NCI-H526 (cell line): Measurements from ENCODE around the gene CTIF.
"Not testable (repeated sequence)": the region's sequence is repeated elsewhere in the genome, so short reads cannot be mapped to it uniquely, and the experiment has no call there.

Experiments used
- DNase-seq, 2 experiments: peaks; one replicate each; lab custom pipeline; 2025; lab: John Stamatoyannopoulos, UW

The CTIF gene

GRCh38 chr18:48803951-48804855, 265.4 kb downstream of the CTIF start:
- DNase-seq, result no peak

- no peak for DNase-seq
Observed at GRCh38 chr18:48804856-48805610, 266.2 kb downstream of the CTIF start.

GRCh38 chr18:48805826-48806535, 267.1 kb downstream of the CTIF start:
- no peak for DNase-seq

- DNase-seq, result no peak
Observed at GRCh38 chr18:48806551-48807261, 267.9 kb downstream of the CTIF start.

GRCh38 chr18:48808476-48808875, 269.6 kb downstream of the CTIF start:
- DNase-seq, result no peak

- DNase-seq, result no peak
Observed at GRCh38 chr18:48809365-48809764, 270.5 kb downstream of the CTIF start.

- DNase-seq, result no peak
Observed at GRCh38 chr18:48810805-48811204, 272.0 kb downstream of the CTIF start.

GRCh38 chr18:48811401-48811800, 272.6 kb downstream of the CTIF start:
- no peak for DNase-seq

GRCh38 chr18:48811977-48812451, 273.2 kb downstream of the CTIF start:
- DNase-seq, result not testable (repeated sequence)

GRCh38 chr18:48813321-48813720, 274.5 kb downstream of the CTIF start:
- DNase-seq, result no peak

- DNase-seq, result no peak
Observed at GRCh38 chr18:48813833-48814489, 275.1 kb downstream of the CTIF start.

- no peak for DNase-seq
Observed at GRCh38 chr18:48814490-48815178, 275.8 kb downstream of the CTIF start.

- no peak for DNase-seq
Observed at GRCh38 chr18:48815179-48815515, 276.3 kb downstream of the CTIF start.

GRCh38 chr18:48815581-48816324, 276.9 kb downstream of the CTIF start:
- no peak for DNase-seq

GRCh38 chr18:48816554-48816953, 277.7 kb downstream of the CTIF start:
- no peak for DNase-seq

GRCh38 chr18:48817021-48817461, 278.2 kb downstream of the CTIF start:
- no peak for DNase-seq

GRCh38 chr18:48818329-48819254, 279.8 kb downstream of the CTIF start:
- DNase-seq, result no peak

GRCh38 chr18:48819276-48819675, 280.4 kb downstream of the CTIF start:
- no peak for DNase-seq
